Hepatocyte (in vitro differentiated cells): Measurements from ENCODE around the gene PACSIN3. TPM values are rescaled to one million over a fixed set of nuclear protein-coding genes. Genes with fewer than 3 reads are reported as not detected.
"Not testable (repeated sequence)": the region's sequence is repeated elsewhere in the genome, so short reads cannot be mapped to it uniquely, and the experiment has no call there.

ENCODE experiments used
- DNase-seq: peaks from one replicate; pipeline ENCODE4 v3.0.0-alpha.2; 2016; ENCODE audit warnings: low spot score
- H2AFZ ChIP-seq: fragments of 200-600 bp; sonication (generic); 2 replicates; pipeline ENCODE4 v1.6.0; 2016; ENCODE audit warnings: antibody characterized with exemption, mild to moderate bottlenecking
- H3K27ac ChIP-seq: fragments of 200-600 bp; sonication (generic); 2 replicates; pipeline ENCODE4 v1.5.1; 2016; ENCODE audit warnings: mild to moderate bottlenecking
- H3K27me3 ChIP-seq: fragments of 200-600 bp; sonication (generic); 2 replicates; pipeline ENCODE4 v1.6.1; 2016
- H3K36me3 ChIP-seq: fragments of 200-600 bp; sonication (generic); replicated peaks from 2 replicates; pipeline ENCODE4 v1.5.1; 2016; ENCODE audit warnings: low read depth; ENCODE audit not compliant: insufficient read depth
- H3K4me1 ChIP-seq: fragments of 200-600 bp; sonication (generic); 2 replicates; pipeline ENCODE4 v1.5.1; 2016; ENCODE audit warnings: mild to moderate bottlenecking, moderate library complexity; ENCODE audit not compliant: insufficient read depth
- H3K4me2 ChIP-seq: fragments of 200-600 bp; sonication (generic); 2 replicates; pipeline ENCODE4 v1.6.0; 2016
- H3K4me3 ChIP-seq: fragments of 200-600 bp; sonication (generic); 2 replicates; pipeline ENCODE4 v1.5.1; 2016; ENCODE audit warnings: mild to moderate bottlenecking
- H3K79me2 ChIP-seq: fragments of 200-600 bp; sonication (generic); 2 replicates; pipeline ENCODE4 v1.6.0; 2017; ENCODE audit warnings: mild to moderate bottlenecking
- H3K9me2 ChIP-seq: fragments of 200-600 bp; sonication (generic); replicated peaks from 2 replicates; pipeline ENCODE4 v1.6.0; 2017; ENCODE audit warnings: mild to moderate bottlenecking; ENCODE audit not compliant: insufficient read depth
- H3K9me3 ChIP-seq: fragments of 200-600 bp; sonication (generic); 2 replicates; pipeline ENCODE4 v1.5.1; 2016; ENCODE audit warnings: low read depth, mild to moderate bottlenecking
- H4K20me1 ChIP-seq: fragments of 200-600 bp; sonication (generic); 2 replicates; pipeline ENCODE4 v1.6.0; 2016; ENCODE audit warnings: mild to moderate bottlenecking; ENCODE audit not compliant: insufficient read depth, poor library complexity, severe bottlenecking
- EZH2 ChIP-seq: fragments of 200-600 bp; sonication (generic); IDR thresholded peaks from 2 replicates; pipeline ENCODE4 v1.6.1; 2016; ENCODE audit warnings: antibody characterized with exemption, mild to moderate bottlenecking, borderline replicate concordance
- EZH2phosphoT487 ChIP-seq: fragments of 200-600 bp; sonication (generic); IDR thresholded peaks from one replicate; pipeline ENCODE4 v1.6.1; 2018; ENCODE audit warnings: antibody characterized with exemption, mild to moderate bottlenecking, low read depth, moderate library complexity; ENCODE audit not compliant: unreplicated experiment, severe bottlenecking
- WGBS: methylation state at CpG from one replicate; pipeline ENCODE4 v1.1.6; 2016; ENCODE audit warnings: low lambda C conversion rate; ENCODE audit errors: missing lambda C conversion rate; 5-methylcytosine and 5-hydroxymethylcytosine counted together
- polyA plus RNA-seq: library from polyadenylated mRNA; unstranded; fragments of >200 nt; fragmentation: Nextera tagmentation; extraction: Ambion mirVana; gene quantifications from 2 replicates; pipeline ENCODE4 v1.2.1, GENCODE V29; 2016
- total RNA-seq: library from RNA; depleted of rRNA; stranded (reverse); fragments of >200 nt; gene quantifications from 2 replicates; pipeline ENCODE4 v1.2.3, GENCODE V29; 2014
- TF ChIP-seq, protein P1 (sequence below): fragments of 200-600 bp; sonication (generic); IDR thresholded peaks from 2 replicates; pipeline ENCODE4 v1.5.1; 2016; ENCODE audit warnings: antibody characterized with exemption, mild to moderate bottlenecking; ENCODE audit not compliant: poor library complexity

PACSIN3 gene
- total and polyA plus RNA-seq, 2 experiments from 2014 or later: 53.7 to 70.7 TPM

DNA sequence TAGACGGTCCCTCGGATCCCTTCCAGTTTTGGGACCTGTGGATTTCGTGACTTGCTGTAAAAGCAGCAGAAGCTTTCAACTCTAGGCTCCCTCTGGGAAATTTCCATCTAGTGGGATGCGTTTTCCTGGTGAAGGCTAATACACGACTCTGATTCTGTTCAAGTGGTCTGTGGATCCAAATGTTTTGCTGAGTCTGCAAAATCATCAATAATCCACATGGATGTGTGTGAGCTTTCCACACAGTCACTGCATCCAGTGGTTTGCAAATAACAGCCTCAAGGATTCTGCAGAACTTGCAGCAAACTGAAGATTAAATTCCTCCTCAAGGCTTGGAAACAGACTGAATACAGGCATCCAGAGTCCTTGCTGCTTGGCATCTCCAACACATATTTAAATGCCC lies 16.3 kb upstream of the PACSIN3 start:
- 83% methylated on average over 5 of the region's 5 CpGs for WGBS
- TF ChIP-seq EZH2phosphoT487: no peak
- H3K4me2 ChIP-seq: no peak overlapping the region

GRCh38 chr11:47201015-47201414 lies 14.8 kb upstream of the PACSIN3 start:
- Histone ChIP-seq H3K4me3 (no peak overlapping the region), H2AFZ (no peak overlapping the region), H3K9me2 (no peaks in the 10 kb centered on the region), H3K79me2 (no peaks in the 10 kb centered on the region), H3K27me3 (no peaks in the 10 kb centered on the region), H3K4me2 (no peak overlapping the region), H3K36me3 (no peaks in the 10 kb centered on the region), H3K4me1 (no peaks in the 10 kb centered on the region), H3K27ac (no peak overlapping the region), H3K9me3 (no peaks in the 10 kb centered on the region), H4K20me1 (no peaks in the 10 kb centered on the region)
- WGBS: 77% methylated on average over 4 of the region's 4 CpGs
- no peak for DNase-seq
- no peak for TF ChIP-seq EZH2
- TF ChIP-seq, protein P1, sequence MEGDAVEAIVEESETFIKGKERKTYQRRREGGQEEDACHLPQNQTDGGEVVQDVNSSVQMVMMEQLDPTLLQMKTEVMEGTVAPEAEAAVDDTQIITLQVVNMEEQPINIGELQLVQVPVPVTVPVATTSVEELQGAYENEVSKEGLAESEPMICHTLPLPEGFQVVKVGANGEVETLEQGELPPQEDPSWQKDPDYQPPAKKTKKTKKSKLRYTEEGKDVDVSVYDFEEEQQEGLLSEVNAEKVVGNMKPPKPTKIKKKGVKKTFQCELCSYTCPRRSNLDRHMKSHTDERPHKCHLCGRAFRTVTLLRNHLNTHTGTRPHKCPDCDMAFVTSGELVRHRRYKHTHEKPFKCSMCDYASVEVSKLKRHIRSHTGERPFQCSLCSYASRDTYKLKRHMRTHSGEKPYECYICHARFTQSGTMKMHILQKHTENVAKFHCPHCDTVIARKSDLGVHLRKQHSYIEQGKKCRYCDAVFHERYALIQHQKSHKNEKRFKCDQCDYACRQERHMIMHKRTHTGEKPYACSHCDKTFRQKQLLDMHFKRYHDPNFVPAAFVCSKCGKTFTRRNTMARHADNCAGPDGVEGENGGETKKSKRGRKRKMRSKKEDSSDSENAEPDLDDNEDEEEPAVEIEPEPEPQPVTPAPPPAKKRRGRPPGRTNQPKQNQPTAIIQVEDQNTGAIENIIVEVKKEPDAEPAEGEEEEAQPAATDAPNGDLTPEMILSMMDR: no peak
- no peak for TF ChIP-seq EZH2phosphoT487

More for the DNA sequence above, 16.3 kb upstream of the PACSIN3 start:
- H3K9me3 ChIP-seq: no peaks in the 10 kb centered on the region
- no peak overlapping the region for H3K4me3 ChIP-seq
- H4K20me1 ChIP-seq: no peaks in the 10 kb centered on the region
- H3K27me3 ChIP-seq: no peaks in the 10 kb centered on the region
- no peaks in the 10 kb centered on the region for H3K9me2 ChIP-seq
- H3K36me3 ChIP-seq: no peaks in the 10 kb centered on the region
- no peaks in the 10 kb centered on the region for H3K4me1 ChIP-seq
- DNase-seq: no peak
- H3K27ac ChIP-seq: no peak overlapping the region
- H3K79me2 ChIP-seq: no peaks in the 10 kb centered on the region
- no peak overlapping the region for H2AFZ ChIP-seq

DNA sequence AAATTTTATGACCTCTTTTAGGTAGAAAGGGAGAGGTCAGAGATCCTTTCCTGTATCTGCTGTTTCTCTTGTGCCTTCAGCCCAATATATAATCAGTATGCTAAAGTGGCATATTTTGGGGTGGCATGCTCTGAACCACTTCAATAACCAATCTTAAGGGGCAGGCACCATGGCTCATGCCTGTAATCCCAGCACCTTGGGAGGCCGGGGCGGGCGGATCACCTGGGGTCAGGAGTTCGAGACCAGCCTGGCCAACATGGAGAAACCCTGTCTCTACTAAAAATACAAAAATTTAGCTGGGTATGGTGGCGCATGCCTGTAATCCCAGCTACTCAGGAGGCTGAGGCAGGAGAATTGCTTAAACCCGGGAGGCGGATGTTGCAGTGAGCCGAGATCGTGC lies 11.9 kb upstream of the PACSIN3 start:
- H3K4me2 ChIP-seq, H2AFZ ChIP-seq, H3K27ac ChIP-seq, H3K36me3 ChIP-seq, H3K9me3 ChIP-seq, H3K4me3 ChIP-seq, H3K27me3 ChIP-seq, H3K79me2 ChIP-seq, H3K9me2 ChIP-seq, H4K20me1 ChIP-seq, DNase-seq, H3K4me1 ChIP-seq: not testable (repeated sequence)
- WGBS: 97% methylated on average over 9 of the region's 9 CpGs

DNA sequence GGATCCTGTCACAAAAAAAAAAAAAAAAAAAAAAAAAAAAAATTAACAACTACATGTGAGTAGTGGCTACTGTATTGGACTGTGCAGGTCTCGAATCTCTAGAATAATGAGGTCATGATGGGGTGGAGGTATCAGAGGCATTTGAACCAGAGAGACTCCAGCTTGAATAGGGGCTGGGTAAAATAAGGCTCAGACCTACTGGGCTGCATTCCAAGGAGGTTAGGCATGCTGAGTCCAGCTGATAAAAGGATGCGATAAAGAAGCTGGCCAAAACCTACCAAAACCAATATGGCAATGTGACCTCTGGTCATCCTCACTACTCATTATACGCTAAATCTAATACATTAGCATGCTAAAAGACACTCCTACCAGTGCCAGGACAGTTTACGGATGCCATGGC lies 5.9 kb upstream of the PACSIN3 start:
- no peak overlapping the region for H3K4me3 ChIP-seq
- DNase-seq: no peak
- no peaks in the 10 kb centered on the region for H3K9me3 ChIP-seq
- no peak overlapping the region for H3K27ac ChIP-seq
- TF ChIP-seq, protein P1: no peak
- TF ChIP-seq EZH2phosphoT487 (no peak), EZH2 (no peak)
- H3K27me3 ChIP-seq: no peaks in the 10 kb centered on the region
- H3K4me2 ChIP-seq: no peak overlapping the region
- no peaks in the 10 kb centered on the region for H3K36me3 ChIP-seq
- no peaks in the 10 kb centered on the region for H3K9me2 ChIP-seq
- H3K4me1 ChIP-seq: peaks cover 25% of the 10 kb centered on the region
- H4K20me1 ChIP-seq: no peaks in the 10 kb centered on the region
- 73% methylated on average over 4 of the region's 4 CpGs for WGBS
- H3K79me2 ChIP-seq: no peaks in the 10 kb centered on the region
- H2AFZ ChIP-seq: no peak overlapping the region

DNA sequence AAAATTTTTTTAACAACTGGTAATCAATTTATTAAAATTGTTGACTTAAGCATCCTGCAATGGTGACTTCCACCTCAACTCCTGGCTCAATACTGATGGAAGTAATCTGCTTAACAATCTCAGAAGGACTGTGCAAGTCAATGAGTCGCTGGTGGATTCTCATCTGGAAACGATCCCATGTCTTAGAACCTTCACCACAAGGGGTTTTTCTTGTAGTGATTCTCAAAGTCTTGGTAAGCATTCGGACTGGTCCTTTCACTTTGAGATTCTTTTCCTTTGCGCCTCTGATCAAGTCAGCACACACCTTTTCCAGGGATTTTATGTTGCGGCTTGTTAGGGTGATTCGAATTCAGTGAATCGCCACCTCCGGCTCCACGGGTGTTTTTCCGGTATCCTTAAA lies 4.9 kb upstream of the PACSIN3 start:
- not testable (repeated sequence) for H3K4me2 ChIP-seq, H3K79me2 ChIP-seq, H3K4me3 ChIP-seq, H3K9me2 ChIP-seq, DNase-seq, H3K27ac ChIP-seq, H2AFZ ChIP-seq, H3K27me3 ChIP-seq, H3K9me3 ChIP-seq, H4K20me1 ChIP-seq, H3K36me3 ChIP-seq
- H3K4me1 ChIP-seq: peaks cover 32% of the 10 kb centered on the region
- 91% methylated on average over 10 of the region's 10 CpGs for WGBS
